Left lobe of liver (tissue), 2 donors: ENCODE data around the gene SAMD13. TPM values are rescaled to one million over a fixed set of nuclear protein-coding genes. Genes with fewer than 3 reads are reported as not detected.

Source experiments
- ATAC-seq: fragments of 200-7000 bp; cut with Tn5 transposase; one replicate; pipeline ENCODE4 v1.9.1; 2020; ENCODE audit warnings: mild to moderate bottlenecking, moderate library complexity
- DNase-seq: peaks from one replicate; pipeline ENCODE4 v3.0.0-alpha.2; 2020; ENCODE audit warnings: low spot score
- total RNA-seq: library from RNA; stranded (reverse); gene quantifications from one replicate; pipeline ENCODE4 v1.2.1, GENCODE V29; 2021
- donor health status: DM: no; HTN: no; CAD: no; lungs with moderate emphysema.
- donor health status: DM: no; HTN: yes; CAD: no.

The SAMD13 gene
- total RNA-seq, 1 donor from 2014 or later, result 0.23 TPM

DNA sequence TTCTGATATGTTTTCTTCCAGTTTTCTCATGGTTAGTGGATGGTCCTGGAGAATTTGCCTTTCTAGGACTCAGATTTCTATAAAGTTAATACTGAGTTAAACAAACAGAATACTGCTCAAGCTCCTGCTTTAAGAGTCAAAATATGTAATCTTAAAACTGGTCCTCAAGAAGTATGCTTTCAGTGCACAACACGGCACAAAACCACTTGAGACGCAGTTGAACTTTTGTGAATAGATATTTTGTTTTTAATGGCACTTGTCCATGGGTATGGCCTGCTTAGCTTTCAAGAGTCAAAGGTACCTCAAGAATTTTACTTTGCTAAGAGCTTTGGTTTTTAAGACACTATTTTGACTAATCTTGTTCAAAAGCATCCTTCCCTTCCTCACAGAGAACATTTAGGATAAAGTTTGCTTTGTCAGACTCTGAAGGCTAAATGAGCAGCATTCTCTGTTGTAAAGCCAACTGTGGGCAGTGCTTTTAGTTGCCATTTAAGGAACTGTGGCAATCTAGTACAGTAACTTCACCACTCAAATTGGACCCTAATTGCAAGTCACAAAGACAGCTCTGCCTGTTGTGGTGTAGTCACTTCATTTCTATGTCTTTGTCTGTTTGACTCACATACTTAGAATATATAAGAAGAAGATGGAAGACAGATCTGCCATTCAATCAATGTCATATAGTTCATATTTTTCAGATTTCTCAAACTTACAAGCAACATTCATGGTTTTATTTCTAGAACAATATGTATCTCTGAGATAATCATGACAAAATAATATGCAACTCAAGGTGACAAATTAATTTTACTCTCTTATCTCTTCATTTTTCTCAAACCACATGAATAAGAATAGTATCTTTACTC lies 28.8 kb downstream of the SAMD13 start:
- DNase-seq, result no peak
- no peak for ATAC-seq

DNA sequence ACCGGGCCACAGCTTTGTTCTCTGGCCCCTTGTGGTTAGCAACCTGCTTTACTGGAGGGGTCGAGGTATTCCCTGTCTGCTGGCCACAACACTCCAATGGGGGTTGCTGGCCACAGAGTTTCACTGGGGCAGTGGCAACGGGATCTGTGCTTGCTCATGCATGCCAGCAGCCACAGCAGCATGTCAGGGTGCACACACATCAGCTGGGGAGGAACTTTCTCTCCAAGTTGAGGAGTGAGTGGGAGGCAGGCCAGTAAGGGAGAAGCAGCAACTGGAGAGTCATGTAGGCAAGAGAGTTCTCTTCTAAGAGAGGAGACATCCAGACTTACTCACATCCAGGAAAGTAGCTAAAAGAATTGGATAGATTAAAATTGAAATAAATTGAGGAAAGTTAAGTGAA lies 38.0 kb downstream of the SAMD13 start:
- DNase-seq (no peak), ATAC-seq (no peak)

DNA sequence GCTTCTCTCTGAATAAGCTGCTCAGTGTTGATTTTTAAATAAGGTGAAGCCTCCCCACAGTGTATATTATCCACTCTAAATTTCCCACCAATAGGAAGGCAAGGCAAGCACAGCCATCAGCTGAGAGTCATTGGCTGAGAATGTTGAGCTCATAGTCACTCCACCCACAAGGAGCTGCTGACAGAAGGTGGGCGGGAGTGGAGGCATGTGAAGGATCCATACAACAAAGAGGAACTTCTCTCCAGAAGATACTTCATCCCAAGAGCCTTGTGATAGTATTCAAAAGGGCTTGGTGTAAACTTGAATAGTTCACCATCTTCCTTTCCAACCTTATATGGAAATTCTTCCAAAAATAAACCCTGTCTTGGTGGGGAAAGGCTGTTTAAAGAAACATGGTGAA lies 42.8 kb downstream of the SAMD13 start:
- ATAC-seq (no peak), DNase-seq (no peak)

DNA sequence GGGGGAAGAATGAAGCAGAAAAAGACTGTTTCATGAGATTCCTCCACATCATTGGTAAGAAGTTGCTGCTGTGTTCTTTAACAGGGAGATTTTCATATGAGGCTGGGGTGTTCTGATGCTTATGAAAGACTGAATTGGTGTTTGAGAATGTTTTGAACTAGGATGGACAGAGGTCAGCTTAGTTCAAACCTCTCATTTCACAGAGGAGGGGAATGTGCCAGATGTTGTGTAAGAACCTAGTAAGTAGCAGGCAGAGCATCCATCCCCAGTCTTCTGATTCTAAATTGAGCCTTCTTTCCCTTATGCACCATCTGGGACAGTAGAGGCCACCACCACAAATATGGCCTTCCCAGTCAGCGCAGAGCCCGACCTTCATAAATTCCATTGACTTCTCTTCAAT lies 43.7 kb downstream of the SAMD13 start:
- DNase-seq (no peak), ATAC-seq (no peak)

DNA sequence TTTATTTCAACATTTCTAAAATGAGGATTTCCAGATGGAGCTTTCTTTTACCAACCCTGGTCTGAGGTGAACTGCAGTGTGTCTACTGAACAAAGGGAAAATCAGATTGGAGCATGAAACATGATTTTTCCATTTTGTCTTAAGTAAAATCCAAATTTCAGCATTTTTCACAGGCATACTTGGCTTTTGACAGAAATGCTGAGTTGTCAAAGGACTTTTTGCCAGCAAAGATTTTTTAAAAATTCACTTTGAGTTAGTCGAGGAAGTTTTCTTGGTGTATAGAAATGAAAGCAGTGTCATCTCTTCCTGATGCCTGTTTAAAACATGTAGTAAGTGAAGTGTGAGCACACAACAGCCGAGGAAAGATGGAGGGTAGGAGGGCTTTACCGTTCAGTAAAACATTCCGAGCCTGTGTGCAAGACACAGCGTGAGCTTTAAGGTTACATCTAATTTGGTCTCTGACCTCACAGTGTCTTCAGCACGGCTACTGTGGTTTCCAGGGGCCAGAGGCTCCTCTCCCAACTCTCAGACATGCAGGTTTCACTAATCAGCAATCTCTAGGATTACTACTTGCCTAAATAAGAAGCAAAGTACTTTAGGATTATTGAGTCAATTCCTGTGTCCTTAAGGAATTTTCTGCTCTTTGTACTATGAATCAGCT lies 45.9 kb downstream of the SAMD13 start:
- ATAC-seq (no peak), DNase-seq (no peak)

DNA sequence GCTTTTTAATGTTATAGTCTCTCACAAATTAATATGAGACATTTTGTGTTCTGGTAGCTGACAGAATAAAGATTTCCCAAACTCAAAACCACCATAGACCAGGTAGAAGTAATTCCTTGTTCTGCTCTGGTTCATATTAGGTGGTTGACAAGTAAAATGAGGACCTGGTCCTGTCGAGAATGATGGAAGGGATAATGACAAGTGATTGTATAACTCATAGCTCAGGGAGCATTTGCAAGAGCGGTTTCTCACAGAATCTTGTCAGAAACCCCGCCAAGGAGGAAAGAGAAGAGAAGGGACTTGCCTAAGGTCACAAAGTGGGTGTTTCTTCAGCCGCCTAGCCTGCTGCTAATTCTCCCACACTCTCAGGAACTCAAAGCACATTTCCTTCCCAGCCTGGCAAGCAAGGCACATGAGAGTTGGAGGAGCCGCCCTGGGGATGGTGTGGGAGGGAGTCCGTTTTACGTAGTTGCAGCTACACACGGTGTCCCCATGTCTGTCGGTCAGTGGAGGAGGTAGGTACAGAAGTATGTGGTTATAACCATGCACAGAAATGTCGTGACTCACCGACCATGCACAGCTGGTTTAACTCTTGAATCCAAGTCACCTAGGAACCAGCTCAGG lies 46.5 kb downstream of the SAMD13 start:
- no peak for ATAC-seq

DNA sequence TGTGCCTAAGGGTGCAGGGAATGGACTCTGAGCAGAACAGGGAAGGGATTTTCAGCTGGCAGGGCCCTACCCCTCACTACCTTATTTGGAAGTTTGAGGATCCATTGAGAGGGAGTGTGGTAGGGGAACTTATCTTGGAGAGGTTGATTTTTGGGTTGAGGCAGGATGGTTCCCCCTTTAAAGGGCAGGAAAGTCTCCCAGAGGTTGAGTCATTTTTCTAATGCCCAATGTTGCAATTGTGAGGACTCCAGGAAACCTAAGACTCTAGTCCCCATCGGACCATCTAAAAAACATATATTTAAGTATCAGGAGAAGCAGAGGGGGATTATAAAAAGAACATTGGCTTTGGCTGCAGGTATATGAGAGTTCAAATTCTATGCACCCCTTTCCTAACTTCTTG lies 47.3 kb downstream of the SAMD13 start:
- DNase-seq (no peak), ATAC-seq (no peak)

More for the DNA sequence above, 46.5 kb downstream of the SAMD13 start:
- no peak for DNase-seq

DNA sequence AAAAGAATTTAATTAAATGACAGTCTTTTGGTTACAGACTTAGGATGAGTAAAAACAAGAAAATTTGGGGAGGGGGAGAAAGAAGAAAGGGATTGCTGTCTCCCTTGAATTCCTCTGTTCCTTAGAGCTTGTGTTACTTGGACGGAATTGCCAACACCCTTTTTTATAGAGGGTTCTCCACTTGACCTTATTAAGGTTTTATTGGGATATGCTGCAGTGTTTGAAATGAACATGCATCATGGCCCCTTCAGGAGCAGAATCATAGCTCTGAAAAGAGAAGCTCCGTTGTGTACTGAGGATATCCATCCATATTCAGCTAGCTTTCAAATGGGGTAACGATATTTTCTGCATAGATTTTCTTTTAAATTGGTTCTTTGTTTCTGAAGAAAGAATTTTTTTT lies 48.6 kb downstream of the SAMD13 start:
- DNase-seq, result no peak
- no peak for ATAC-seq

DNA sequence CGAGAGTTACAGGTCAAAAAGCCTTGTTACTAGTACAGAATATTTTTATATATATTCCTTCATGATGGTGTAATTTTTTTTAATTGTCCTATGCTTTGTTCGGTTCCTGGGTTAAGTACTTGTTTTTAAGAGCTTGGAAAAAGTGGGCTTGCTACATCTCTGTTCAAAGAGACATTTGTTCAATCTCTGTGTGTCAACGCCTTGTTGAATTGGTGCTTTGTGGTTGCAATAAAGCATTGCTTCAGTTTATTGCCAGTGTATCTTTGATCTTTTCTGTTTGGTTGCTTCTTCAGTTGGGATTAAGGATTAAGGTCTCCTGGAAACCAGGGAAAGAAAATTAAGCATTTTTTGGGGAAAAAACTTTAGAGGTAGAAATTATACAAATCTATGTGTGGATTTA lies 49.0 kb downstream of the SAMD13 start:
- DNase-seq, result no peak
- no peak for ATAC-seq

DNA sequence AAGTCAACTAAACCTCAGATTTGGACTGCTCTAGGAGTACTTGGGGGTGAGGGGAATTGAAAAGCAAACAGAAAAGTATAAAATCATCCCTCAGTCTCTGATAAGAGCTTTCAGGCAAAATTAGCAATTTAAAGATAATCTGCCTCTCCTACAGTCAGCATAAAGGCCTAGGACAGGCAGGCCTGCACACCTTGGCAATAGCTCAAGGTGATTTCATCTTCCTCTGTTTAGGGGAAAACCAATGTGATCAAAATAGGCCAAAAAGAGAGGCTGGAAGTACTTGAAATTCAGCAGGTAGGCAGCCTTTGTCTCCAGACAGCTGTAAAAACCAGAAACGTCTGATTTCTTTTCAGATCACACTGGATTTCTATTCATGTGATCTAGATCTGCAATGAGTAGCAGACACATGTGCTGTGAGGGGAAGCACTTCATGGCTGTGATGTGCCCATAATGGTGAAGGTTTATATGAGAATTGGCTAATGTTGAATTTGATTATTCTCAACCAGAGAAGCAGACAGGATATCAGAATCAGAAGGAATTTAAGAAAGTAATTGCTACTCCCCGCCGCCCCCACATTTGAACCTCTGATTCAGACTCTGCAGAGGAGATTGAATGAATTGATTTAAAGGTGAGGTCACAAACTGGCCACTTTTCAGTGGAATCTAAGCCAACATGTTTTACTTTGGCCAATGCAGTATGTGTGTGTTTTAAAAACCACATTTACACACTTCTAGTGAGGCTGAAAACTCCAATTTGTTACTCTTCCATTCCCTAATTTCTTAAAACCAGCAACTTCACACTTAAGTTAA lies 51.0 kb downstream of the SAMD13 start:
- DNase-seq (no peak), ATAC-seq (peak; percentile 56)

DNA sequence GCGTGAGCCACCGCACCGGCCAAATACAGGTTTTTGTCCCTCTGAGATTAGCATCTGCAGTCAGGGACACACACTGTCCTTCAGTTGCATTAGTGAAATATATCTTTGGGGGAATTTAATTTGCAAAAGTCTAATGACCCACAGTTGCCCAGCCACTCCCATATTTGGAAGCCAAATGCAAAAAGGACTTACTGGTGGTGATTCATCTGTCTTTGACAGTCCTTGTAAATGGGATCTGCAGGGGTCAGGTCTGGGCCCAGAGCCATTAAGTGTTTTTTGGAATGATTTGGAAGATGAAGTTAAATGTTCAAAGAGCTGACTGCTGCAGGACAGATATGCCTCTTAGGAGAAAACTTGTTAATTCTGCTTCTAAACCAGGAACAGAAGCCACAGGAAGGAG lies 52.2 kb downstream of the SAMD13 start:
- no peak for DNase-seq
- ATAC-seq, result no peak

DNA sequence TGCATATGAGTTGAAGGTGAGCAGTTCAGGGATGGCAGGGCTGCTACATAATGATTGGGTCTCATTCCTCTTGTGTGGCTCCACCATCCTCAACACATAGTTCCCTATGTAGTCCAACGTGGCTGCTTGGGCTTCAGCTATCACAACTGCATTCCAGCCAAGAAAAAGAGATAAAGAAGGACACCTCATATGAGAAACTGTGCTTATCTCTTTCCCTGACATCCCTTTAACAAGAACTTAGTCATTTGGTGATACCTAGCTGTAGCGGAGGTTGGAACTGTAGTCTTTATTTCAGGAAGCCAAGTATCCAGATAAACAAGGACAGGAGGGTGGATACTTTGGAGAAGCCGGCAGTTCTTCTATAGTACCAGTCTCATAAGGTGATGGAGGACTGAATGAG lies 54.0 kb downstream of the SAMD13 start:
- no peak for DNase-seq

DNA sequence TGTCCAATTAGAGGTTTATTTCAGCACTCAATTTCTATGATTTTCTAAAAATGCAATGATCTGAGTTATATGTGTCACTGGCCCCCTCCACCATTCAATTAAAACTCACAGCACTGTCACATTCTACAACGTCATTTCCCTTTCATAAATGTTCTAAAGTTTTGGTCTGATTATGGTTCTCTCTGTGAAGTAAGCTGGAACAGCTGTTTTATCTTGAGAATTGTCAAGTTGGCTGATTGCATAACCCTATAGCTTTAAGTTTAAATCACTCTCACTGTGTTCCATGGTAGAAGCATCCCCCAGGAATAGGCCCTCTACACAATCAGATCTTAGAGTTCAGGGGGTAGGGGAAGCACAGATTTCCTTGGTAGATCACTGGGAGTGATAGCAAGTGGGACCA lies 55.4 kb downstream of the SAMD13 start:
- no peak for DNase-seq

More for the DNA sequence above, 54.0 kb downstream of the SAMD13 start:
- ATAC-seq, result no peak

DNA sequence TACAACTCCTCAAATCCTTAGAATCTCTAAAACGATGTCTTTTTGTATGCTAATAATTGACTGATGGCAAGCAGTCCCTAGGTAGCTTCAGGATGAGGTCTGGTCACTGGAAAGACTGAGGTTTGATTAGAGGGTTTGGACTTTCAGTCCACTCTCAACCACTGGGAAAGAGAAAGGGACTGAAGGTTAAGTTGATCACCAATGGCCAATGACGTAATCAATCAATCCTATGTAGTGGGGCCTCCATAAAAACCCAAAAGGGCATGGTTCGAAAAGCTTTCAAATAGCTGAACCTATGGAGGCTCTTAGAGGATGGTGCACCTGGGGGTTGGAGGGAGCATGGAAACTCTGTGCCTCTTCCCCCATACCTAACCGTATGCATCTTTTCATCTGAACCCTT lies 57.2 kb downstream of the SAMD13 start:
- ATAC-seq (no peak), DNase-seq (no peak)

More for the DNA sequence above, 55.4 kb downstream of the SAMD13 start:
- no peak for ATAC-seq

DNA sequence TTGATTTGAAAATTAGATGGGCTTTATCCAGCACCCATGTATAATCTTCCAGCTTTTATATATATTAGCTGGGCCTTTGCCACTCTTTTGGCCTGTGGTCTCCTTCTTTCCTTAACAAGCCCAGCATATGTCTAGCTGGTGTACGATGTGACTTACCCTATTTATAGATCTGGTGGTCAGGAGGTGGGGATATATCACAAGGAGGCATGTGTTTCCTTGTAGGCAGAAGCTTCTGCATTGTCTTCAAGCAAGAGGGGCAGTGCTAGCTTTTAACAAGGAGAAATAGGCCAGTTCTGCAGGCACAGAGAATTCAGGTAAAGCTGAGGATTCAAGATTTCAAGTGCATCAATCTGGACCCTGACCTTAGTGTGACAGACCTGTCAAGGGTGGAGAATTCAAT lies 58.8 kb downstream of the SAMD13 start:
- DNase-seq, result no peak

DNA sequence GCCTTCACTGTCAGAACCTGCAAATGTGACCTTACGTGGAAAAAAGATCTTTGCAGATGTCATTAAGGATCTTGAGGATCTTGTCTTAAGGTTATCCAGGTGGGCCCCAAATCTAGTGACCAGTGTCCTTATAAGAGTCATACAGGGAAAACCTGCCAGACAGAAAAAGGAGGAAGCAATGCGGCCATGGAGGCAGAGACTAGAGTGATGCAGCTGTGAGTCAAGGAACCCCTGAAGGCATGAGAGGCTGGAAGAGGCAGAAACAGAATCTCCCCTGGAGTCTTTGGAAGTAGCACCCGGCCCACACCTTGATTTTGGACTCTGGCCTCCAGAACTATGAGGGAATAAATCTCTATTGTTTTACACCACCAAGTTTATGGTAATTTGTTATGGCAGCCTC lies 60.3 kb downstream of the SAMD13 start:
- DNase-seq, result no peak
- no peak for ATAC-seq

More for the DNA sequence above, 58.8 kb downstream of the SAMD13 start:
- no peak for ATAC-seq

DNA sequence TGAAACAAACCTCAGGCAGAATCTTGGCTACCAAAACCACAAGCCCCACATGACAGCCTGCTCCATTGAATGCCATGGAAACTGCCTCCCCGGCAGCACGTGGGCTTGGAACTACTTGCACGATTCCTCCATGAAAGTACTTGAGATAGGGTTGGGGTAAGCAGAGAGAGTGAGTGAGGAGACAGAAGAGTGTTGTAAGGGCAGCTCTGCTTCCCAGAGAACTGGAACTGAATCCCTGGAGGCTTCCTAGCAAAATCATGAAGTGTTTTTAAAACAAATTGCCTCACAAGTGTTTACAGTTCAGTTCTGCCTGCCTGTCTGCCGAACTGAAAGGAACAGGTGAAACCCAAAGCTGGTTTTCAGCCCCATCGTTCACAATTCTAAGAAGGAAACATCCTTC lies 61.5 kb downstream of the SAMD13 start:
- DNase-seq (no peak), ATAC-seq (peak; percentile 27)

DNA sequence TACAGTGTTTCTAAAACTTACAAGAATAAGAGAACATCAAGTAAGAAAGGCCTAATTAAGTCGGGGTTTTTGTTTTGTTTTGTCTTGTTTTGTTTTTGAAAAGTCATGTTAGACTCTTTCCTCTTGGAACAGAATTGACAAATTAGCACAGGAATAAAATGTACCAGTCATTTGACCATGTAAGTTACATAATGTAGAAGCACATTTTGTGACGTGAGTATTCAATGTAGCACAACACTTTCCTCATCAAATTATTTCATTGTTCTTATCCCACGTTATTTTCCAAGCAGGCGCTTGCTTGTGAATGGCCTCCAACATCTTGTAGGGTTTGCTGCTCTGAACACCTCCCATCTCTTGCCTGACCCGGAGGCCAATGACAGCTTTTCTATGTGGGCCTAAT lies 62.1 kb downstream of the SAMD13 start:
- ATAC-seq, result no peak
- no peak for DNase-seq

DNA sequence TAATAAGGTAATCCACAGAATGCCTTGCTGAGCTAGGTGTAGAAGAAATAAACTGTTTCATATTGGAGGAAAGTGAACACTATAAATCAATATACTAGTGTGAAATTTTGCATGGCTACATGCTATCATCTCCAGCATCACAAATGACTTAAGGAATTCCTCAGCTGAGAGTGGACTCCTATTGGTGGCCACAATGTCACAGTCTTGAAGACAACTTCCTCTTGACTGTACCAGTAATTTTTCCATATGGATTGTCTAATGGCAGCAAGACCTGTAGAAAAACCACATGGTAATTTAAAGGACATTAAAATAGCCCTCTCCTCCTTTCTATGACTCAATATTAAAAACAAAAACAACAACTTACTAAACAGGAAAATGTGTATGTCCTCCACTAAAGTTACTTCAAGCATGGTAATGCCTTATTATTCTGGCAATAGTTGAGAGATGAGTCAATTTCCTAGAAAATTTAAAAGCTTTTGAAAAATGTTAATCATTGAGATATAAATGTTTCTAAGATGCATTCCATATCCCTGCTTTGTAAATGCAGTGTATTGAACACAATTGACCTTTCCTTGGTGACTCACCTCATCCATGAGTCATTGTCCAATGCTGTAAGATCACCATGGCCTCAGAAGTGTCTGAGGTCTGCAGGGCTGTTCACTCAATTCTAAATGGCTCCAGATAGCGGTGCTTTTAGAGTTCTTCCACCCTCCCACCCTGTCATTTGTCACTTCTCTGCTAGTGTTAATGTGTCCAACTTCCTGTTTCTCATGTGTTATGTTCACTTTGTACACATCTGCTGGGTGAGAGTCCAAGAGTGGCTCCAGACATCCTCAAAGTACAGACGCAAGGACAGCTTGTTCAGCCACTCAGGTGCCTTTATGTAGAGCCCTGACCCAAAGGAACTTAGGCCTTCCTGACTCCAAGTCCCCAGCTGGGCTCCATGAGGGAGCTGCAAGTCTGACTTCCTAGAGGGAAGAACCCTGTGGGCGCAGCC lies 64.0 kb downstream of the SAMD13 start:
- DNase-seq (no peak), ATAC-seq (no peak)

DNA sequence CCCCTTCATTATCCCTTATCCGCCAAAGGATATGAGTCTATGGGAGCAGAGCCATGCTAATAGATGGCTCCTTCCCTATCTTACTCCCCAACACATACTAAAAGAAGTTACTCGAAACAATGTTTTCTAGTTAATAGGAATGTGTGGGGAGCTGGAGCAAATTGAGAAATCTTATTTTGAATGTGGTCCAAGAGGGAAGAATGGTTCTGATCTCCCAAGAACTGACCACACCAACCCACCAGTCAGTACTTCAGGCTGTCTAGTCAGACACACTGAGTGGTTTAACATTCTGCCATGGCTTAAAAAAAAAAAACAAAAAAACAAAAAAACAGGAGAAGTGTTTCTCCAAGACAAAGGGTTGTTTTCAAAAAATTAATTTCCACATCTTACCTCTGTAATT lies 65.3 kb downstream of the SAMD13 start:
- no peak for ATAC-seq
- DNase-seq, result no peak
